HAP-1 (cell line): ENCODE data around the gene TECTB.

ENCODE experiments used
- DNase-seq, 2 experiments: peaks; one replicate each; pipeline ENCODE4 v3.0.0-alpha.2; 2016 to 2020; ENCODE audit warnings: low spot score in 2 of 2
- H3K27me3 ChIP-seq: fragments of 250-450 bp; sonication (Bioruptor Pico); 2 replicates; pipeline ENCODE4 v1.5.1; 2020; ENCODE audit warnings: low read depth, mild to moderate bottlenecking, moderate library complexity
- H3K36me3 ChIP-seq: fragments of 250-450 bp; sonication (Bioruptor Pico); replicated peaks from 2 replicates; pipeline ENCODE4 v1.5.1; 2020; ENCODE audit warnings: mild to moderate bottlenecking
- H3K4me1 ChIP-seq: fragments of 250-450 bp; sonication (Bioruptor Pico); 2 replicates; pipeline ENCODE4 v1.5.1; 2020; ENCODE audit warnings: mild to moderate bottlenecking
- H3K4me3 ChIP-seq: fragments of 250-450 bp; sonication (Bioruptor Pico); 2 replicates; pipeline ENCODE4 v1.5.1; 2020; ENCODE audit warnings: mild to moderate bottlenecking, moderate library complexity
- H3K9me3 ChIP-seq: fragments of 250-450 bp; sonication (Bioruptor Pico); 2 replicates; pipeline ENCODE4 v1.5.1; 2020; ENCODE audit warnings: mild to moderate bottlenecking, moderate library complexity
- in situ Hi-C: fragments of 300-500 bp; cut with MboI; formaldehyde crosslinking; loops from 3 replicates; pipeline ENCODE4 v1.14.3; 2020; ENCODE audit warnings: low sequenced_read_pairs, inconsistent platforms, mixed read lengths

TECTB gene

GRCh38 chr10:112282086-112282485 lies 1.1 kb upstream of the TECTB start:
- H3K27me3 ChIP-seq, result 0 out of 2 replicates have a peak, but pooled peaks cover 5% of the 10 kb centered on the region
- no peak for DNase-seq
- H3K9me3 ChIP-seq, result no peaks in the 10 kb centered on the region
- H3K36me3 ChIP-seq, result no peaks in the 10 kb centered on the region
- H3K4me1 ChIP-seq, result no peaks in the 10 kb centered on the region
- in situ Hi-C loops, result no loop called here
- H3K4me3 ChIP-seq, result no peak overlapping the region

GRCh38 chr10:112286837-112287818 lies 3.9 kb downstream of the TECTB start:
- H3K4me1 ChIP-seq, result no peaks in the 10 kb centered on the region
- H3K9me3 ChIP-seq, result no peaks in the 10 kb centered on the region
- in situ Hi-C loops, result no loop called here
- 0 out of 2 replicates have a peak, but pooled peaks cover 4% of the 10 kb centered on the region for H3K27me3 ChIP-seq
- H3K36me3 ChIP-seq, result no peaks in the 10 kb centered on the region
- DNase-seq, result no peak
- no peak overlapping the region for H3K4me3 ChIP-seq

GRCh38 chr10:112287844-112288243 lies 4.6 kb downstream of the TECTB start:
- in situ Hi-C loops, result no loop called here
- no peak for DNase-seq

GRCh38 chr10:112288486-112288885 lies 5.3 kb downstream of the TECTB start:
- in situ Hi-C loops, result no loop called here
- Histone ChIP-seq H3K4me1 (no peaks in the 10 kb centered on the region), H3K27me3 (no peaks in the 10 kb centered on the region), H3K4me3 (no peak overlapping the region), H3K36me3 (no peaks in the 10 kb centered on the region), H3K9me3 (no peaks in the 10 kb centered on the region)
- DNase-seq, result no peak

More at GRCh38 chr10:112287844-112288243, 4.6 kb downstream of the TECTB start:
- Histone ChIP-seq H3K27me3 (0 out of 2 replicates have a peak, but pooled peaks cover 2% of the 10 kb centered on the region), H3K4me1 (no peaks in the 10 kb centered on the region), H3K36me3 (no peaks in the 10 kb centered on the region), H3K4me3 (no peak overlapping the region), H3K9me3 (no peaks in the 10 kb centered on the region)

- Histone ChIP-seq H3K36me3 (no peaks in the 10 kb centered on the region), H3K27me3 (no peaks in the 10 kb centered on the region), H3K9me3 (no peaks in the 10 kb centered on the region), H3K4me1 (no peaks in the 10 kb centered on the region), H3K4me3 (no peak overlapping the region)
- in situ Hi-C loops, result no loop called here
- no peak for DNase-seq
These were observed 6.3 kb downstream of the TECTB start for GRCh38 chr10:112289373-112290053.

- in situ Hi-C loops, result no loop called here
- no peak for DNase-seq
- H3K9me3 ChIP-seq, result no peaks in the 10 kb centered on the region
- no peak overlapping the region for H3K4me3 ChIP-seq
- H3K4me1 ChIP-seq, result no peaks in the 10 kb centered on the region
- no peaks in the 10 kb centered on the region for H3K27me3 ChIP-seq
- H3K36me3 ChIP-seq, result no peaks in the 10 kb centered on the region
These were observed 6.8 kb downstream of the TECTB start for GRCh38 chr10:112290054-112290373.

- no peaks in the 10 kb centered on the region for H3K27me3 ChIP-seq
- H3K4me1 ChIP-seq, result no peaks in the 10 kb centered on the region
- H3K9me3 ChIP-seq, result no peaks in the 10 kb centered on the region
- in situ Hi-C loops, result no loop called here
- no peak overlapping the region for H3K4me3 ChIP-seq
- DNase-seq, result no peak
- no peaks in the 10 kb centered on the region for H3K36me3 ChIP-seq
These were observed 11.0 kb downstream of the TECTB start for GRCh38 chr10:112294169-112294568.

GRCh38 chr10:112295853-112296830 lies 12.9 kb downstream of the TECTB start:
- Histone ChIP-seq H3K9me3 (no peaks in the 10 kb centered on the region), H3K36me3 (no peaks in the 10 kb centered on the region), H3K27me3 (no peaks in the 10 kb centered on the region), H3K4me3 (no peak overlapping the region), H3K4me1 (no peaks in the 10 kb centered on the region)
- in situ Hi-C loops, result no loop called here
- no peak for DNase-seq

GRCh38 chr10:112296908-112297331 lies 13.7 kb downstream of the TECTB start:
- Histone ChIP-seq H3K4me1 (no peaks in the 10 kb centered on the region), H3K36me3 (no peaks in the 10 kb centered on the region), H3K4me3 (no peak overlapping the region), H3K27me3 (no peaks in the 10 kb centered on the region), H3K9me3 (no peaks in the 10 kb centered on the region)
- in situ Hi-C loops, result no loop called here
- no peak for DNase-seq

GRCh38 chr10:112298581-112298980 lies 15.4 kb downstream of the TECTB start:
- DNase-seq, result no peak
- in situ Hi-C loops, result no loop called here
- Histone ChIP-seq H3K36me3 (no peaks in the 10 kb centered on the region), H3K27me3 (0 out of 2 replicates have a peak, but pooled peaks cover 3% of the 10 kb centered on the region), H3K4me3 (no peak overlapping the region), H3K4me1 (no peaks in the 10 kb centered on the region), H3K9me3 (no peaks in the 10 kb centered on the region)

- Histone ChIP-seq H3K27me3 (peaks cover 7% of the 10 kb centered on the region), H3K4me3 (no peak overlapping the region), H3K4me1 (no peaks in the 10 kb centered on the region), H3K36me3 (no peaks in the 10 kb centered on the region), H3K9me3 (no peaks in the 10 kb centered on the region)
- in situ Hi-C loops, result no loop called here
- no peak for DNase-seq
These were observed 16.3 kb downstream of the TECTB start for GRCh38 chr10:112299456-112299855.

GRCh38 chr10:112302335-112302734 lies 19.1 kb downstream of the TECTB start:
- Histone ChIP-seq H3K4me1 (no peaks in the 10 kb centered on the region), H3K4me3 (no peak overlapping the region)

GRCh38 chr10:112303528-112303927 lies 20.3 kb downstream of the TECTB start:
- no peaks in the 10 kb centered on the region for H3K4me1 ChIP-seq
- no peak for DNase-seq
- H3K36me3 ChIP-seq, result no peaks in the 10 kb centered on the region
- peaks cover 11% of the 10 kb centered on the region for H3K27me3 ChIP-seq
- H3K4me3 ChIP-seq, result no peak overlapping the region
- in situ Hi-C loops, result no loop called here
- H3K9me3 ChIP-seq, result no peaks in the 10 kb centered on the region

More at GRCh38 chr10:112302335-112302734, 19.1 kb downstream of the TECTB start:
- no peaks in the 10 kb centered on the region for H3K36me3 ChIP-seq
- no peaks in the 10 kb centered on the region for H3K9me3 ChIP-seq
- H3K27me3 ChIP-seq, result peaks cover 11% of the 10 kb centered on the region
- in situ Hi-C loops, result no loop called here
- DNase-seq, result no peak
